GM19452 (cell line): Measurements from ENCODE around the gene RHOBTB3.
"Not testable (repeated sequence)": the region's sequence is repeated elsewhere in the genome, so short reads cannot be mapped to it uniquely, and the experiment has no call there.

Source experiments
- ATAC-seq: cut with Tn5 transposase; IDR thresholded peaks from one replicate; pipeline ENCODE4 v1.9.1; 2021; ENCODE audit not compliant: unreplicated experiment

Gene RHOBTB3

GRCh38 chr5:95730730-95731570 lies at the start of gene RHOBTB3:
TSS of gene RHOBTB3 (plus strand) at chr5:95731336. CDS start at chr5:95731683, 347 bp downstream.
- ATAC-seq = peak; percentile 41

GRCh38 chr5:95682891-95683290 lies 48.2 kb upstream of the RHOBTB3 start, which contains the start of gene SPATA9:
TSS of gene SPATA9 (minus strand) at chr5:95682991. CDS start at chr5:95682854, 137 bp downstream.
- no peak for ATAC-seq

- ATAC-seq = no peak
Observed at GRCh38 chr5:95684361-95684760, 46.8 kb upstream of the RHOBTB3 start.

GRCh38 chr5:95686651-95687050 lies 44.5 kb upstream of the RHOBTB3 start:
- no peak for ATAC-seq

- no peak for ATAC-seq
Observed at GRCh38 chr5:95689680-95690079, 41.5 kb upstream of the RHOBTB3 start.

GRCh38 chr5:95690333-95690732 lies 40.8 kb upstream of the RHOBTB3 start:
- ATAC-seq = no peak

GRCh38 chr5:95697781-95698681 lies 33.1 kb upstream of the RHOBTB3 start:
- no peak for ATAC-seq

- no peak for ATAC-seq
Observed at GRCh38 chr5:95699337-95699736, 31.8 kb upstream of the RHOBTB3 start.

- no peak for ATAC-seq
Observed at GRCh38 chr5:95701074-95701473, 30.1 kb upstream of the RHOBTB3 start.

GRCh38 chr5:95704150-95704549 lies 27.0 kb upstream of the RHOBTB3 start:
- ATAC-seq = no peak

- ATAC-seq = not testable (repeated sequence)
Observed at GRCh38 chr5:95706196-95706595, 24.9 kb upstream of the RHOBTB3 start.

GRCh38 chr5:95707055-95707454 lies 24.1 kb upstream of the RHOBTB3 start:
- ATAC-seq = no peak

- ATAC-seq = not testable (repeated sequence)
Observed at GRCh38 chr5:95707534-95708188, 23.5 kb upstream of the RHOBTB3 start.

GRCh38 chr5:95708876-95709275 lies 22.3 kb upstream of the RHOBTB3 start:
- ATAC-seq = no peak

- no peak for ATAC-seq
Observed at GRCh38 chr5:95709967-95710650, 21.0 kb upstream of the RHOBTB3 start.

GRCh38 chr5:95710651-95711500 lies 20.3 kb upstream of the RHOBTB3 start:
- ATAC-seq = not testable (repeated sequence)

- no peak for ATAC-seq
Observed at GRCh38 chr5:95711501-95712346, 19.4 kb upstream of the RHOBTB3 start.

GRCh38 chr5:95712347-95712958 lies 18.7 kb upstream of the RHOBTB3 start:
- ATAC-seq = no peak
